WTC11 (cell line): ENCODE results near the gene SOWAHD. TPM values are rescaled to one million over a fixed set of nuclear protein-coding genes. Genes with fewer than 3 reads are reported as not detected.
A peak's percentile ranks its signal among the peaks of the same experiment; 100 is the strongest.

Source experiments
- ATAC-seq: fragments of 200-7000 bp; cut with Tn5 transposase; 2 replicates; pipeline ENCODE4 v1.10.0; 2021; ENCODE audit warnings: mild to moderate bottlenecking, moderate library complexity
- CTCF ChIA-PET: fragments of 300-600 bp; sonication (Branson Sonifier 250); formaldehyde crosslinking; loops from one replicate; lab custom pipeline; 2021; ENCODE audit warnings: antibody characterized with exemption; lab: Charles Lee
- POLR2A ChIA-PET: fragments of 350-600 bp; sonication (Branson Sonifier 250); formaldehyde crosslinking; loops from one replicate; lab custom pipeline; 2021; ENCODE audit warnings: antibody characterized with exemption; lab: Charles Lee
- DNase-seq: peaks from one replicate; pipeline ENCODE4 v3.0.0; 2021; ENCODE audit warnings: low spot score
- H3K27ac Mint-ChIP-seq: 2 replicates; pipeline ENCODE4 v1.8.0; 2021; ENCODE audit warnings: mixed read lengths
- H3K27me3 Mint-ChIP-seq: 2 replicates; pipeline ENCODE4 v1.8.0; 2021; ENCODE audit warnings: low read depth, mild to moderate bottlenecking, moderate library complexity, mixed read lengths
- H3K36me3 Mint-ChIP-seq: 2 replicates; pipeline ENCODE4 v1.8.0; 2021; ENCODE audit warnings: mixed read lengths
- H3K4me1 Mint-ChIP-seq: 2 replicates; pipeline ENCODE4 v1.8.0; 2022; ENCODE audit warnings: mixed read lengths
- H3K4me3 Mint-ChIP-seq: 2 replicates; pipeline ENCODE4 v1.8.0; 2021; ENCODE audit warnings: mild to moderate bottlenecking, moderate library complexity, mixed read lengths
- H3K9me3 Mint-ChIP-seq: 2 replicates; pipeline ENCODE4 v1.8.0; 2021; ENCODE audit warnings: mixed read lengths
- ATF2 ChIP-seq: sonication (generic); formaldehyde crosslinking; IDR thresholded peaks from 2 replicates; pipeline ENCODE4 v1.8.1; 2022; ENCODE audit warnings: low read depth, missing genetic modification reagents, borderline replicate concordance
- CTCF ChIP-seq: fragments of 200-600 bp; IDR thresholded peaks from 2 replicates; pipeline ENCODE4 v1.8.0; 2022; ENCODE audit warnings: antibody characterized with exemption
- FOXP4 ChIP-seq: sonication (generic); formaldehyde crosslinking; IDR thresholded peaks from 2 replicates; pipeline ENCODE4 v1.8.0; 2022; ENCODE audit warnings: mild to moderate bottlenecking, missing genetic modification reagents
- MYBL2 ChIP-seq: sonication (generic); formaldehyde crosslinking; IDR thresholded peaks from 2 replicates; pipeline ENCODE4 v1.8.1; 2023; ENCODE audit warnings: mild to moderate bottlenecking, moderate library complexity, missing genetic modification reagents
- NR2C2 ChIP-seq: sonication (generic); formaldehyde crosslinking; IDR thresholded peaks from 2 replicates; pipeline ENCODE4 v1.8.0; 2022; ENCODE audit warnings: mild to moderate bottlenecking, missing genetic modification reagents
- RELA ChIP-seq: sonication (generic); formaldehyde crosslinking; IDR thresholded peaks from 2 replicates; pipeline ENCODE4 v1.8.1; 2022; ENCODE audit warnings: missing genetic modification reagents, mild to moderate bottlenecking, borderline replicate concordance
- RORB ChIP-seq: fragments of 250-450 bp; sonication (Bioruptor Pico); IDR thresholded peaks from 2 replicates; pipeline ENCODE4 v1.9.0; 2021; ENCODE audit warnings: mild to moderate bottlenecking
- USF1 ChIP-seq: sonication (generic); formaldehyde crosslinking; IDR thresholded peaks from 2 replicates; pipeline ENCODE4 v1.8.0; 2022; ENCODE audit warnings: mild to moderate bottlenecking, missing genetic modification reagents
- ZNF281 ChIP-seq: sonication (generic); formaldehyde crosslinking; IDR thresholded peaks from 2 replicates; pipeline ENCODE4 v1.8.0; 2023; ENCODE audit warnings: mild to moderate bottlenecking, missing genetic modification reagents
- ZNF317 ChIP-seq: sonication (generic); formaldehyde crosslinking; IDR thresholded peaks from 2 replicates; pipeline ENCODE4 v1.8.1; 2023; ENCODE audit warnings: low read depth, mild to moderate bottlenecking, moderate library complexity, missing genetic modification reagents, borderline replicate concordance
- total RNA-seq: library from RNA; stranded (reverse); gene quantifications from 3 replicates; pipeline ENCODE4 v1.2.3, GENCODE V29; 2021

The SOWAHD gene
- total RNA-seq, 1 experiment from 2014 or later = 5.0 TPM

- no peak for TF ChIP-seq ZNF281 (CRISPR knock-in tag)
- TF ChIP-seq NR2C2 (CRISPR knock-in tag) = no peak
- TF ChIP-seq, all 79 proteins: peak for 0
Measured at GRCh38 chrX:119728487-119728886, 29.9 kb upstream of the SOWAHD start (continued).

- CTCF ChIA-PET = interaction anchor here (0.7 to 3.3 kb wide), 30 partner anchors 9 to 456 kb away, joined by 3 to 35 read pairs (median 7); partner anchors contain the start of genes NKRF, RPL39, SEPTIN6 and SOWAHD
- no peak overlapping the region for H3K27ac Mint-ChIP-seq
- TF ChIP-seq MYBL2 (CRISPR knock-in tag) (no peak), CTCF (peak; percentile 22; the same call in 1 of the 2 replicates)
- TF ChIP-seq, all 79 proteins: peak for 1
- Mint-ChIP-seq H3K4me3 (no peak overlapping the region; the same call in 1 of the 2 replicates), H3K9me3 (no peaks in the 10 kb centered on the region), H3K36me3 (no peaks in the 10 kb centered on the region), H3K27me3 (no peaks in the 10 kb centered on the region; the same call in 1 of the 2 replicates), H3K4me1 (peaks cover 19% of the 10 kb centered on the region)
- ATAC-seq (peak; percentile 67), DNase-seq (peak; percentile 59)
- POLR2A ChIA-PET = interaction anchor here (0.7 kb wide), 1 partner anchor 28 kb away, joined by 4 read pairs; the partner anchor contains the start of gene SOWAHD
Measured at GRCh38 chrX:119729408-119730201, 28.8 kb upstream of the SOWAHD start.

GRCh38 chrX:119734897-119735339 is 23.5 kb upstream of the SOWAHD start:
- TF ChIP-seq FOXP4 (CRISPR knock-in tag) (no peak), ATF2 (CRISPR knock-in tag) (no peak), RORB (no peak), USF1 (CRISPR knock-in tag) (no peak), RELA (no peak), ZNF317 (CRISPR knock-in tag) (no peak)
- ChIA-PET CTCF (interaction anchor here (0.6 to 1.6 kb wide), 3 partner anchors 91 to 252 kb away, joined by 3 to 6 read pairs (median 4); no protein-coding TSS in a partner anchor), POLR2A (no interaction called here)
- Mint-ChIP-seq H3K4me1 (no peaks in the 10 kb centered on the region), H3K27me3 (no peaks in the 10 kb centered on the region; the same call in 1 of the 2 replicates), H3K4me3 (no peak overlapping the region), H3K27ac (no peak overlapping the region), H3K9me3 (no peaks in the 10 kb centered on the region), H3K36me3 (no peaks in the 10 kb centered on the region)
- DNase-seq (no peak), ATAC-seq (no peak)
